Body of pancreas (tissue), 4 donors: Measurements from ENCODE around the gene SORCS2. TPM values are rescaled to one million over a fixed set of nuclear protein-coding genes. Genes with fewer than 3 reads are reported as not detected.

Experiments used
- ATAC-seq: fragments of 150-250 bp; one replicate; pipeline ENCODE4 v1.9.1; 2016
- DNase-seq, 4 donors: peaks; one replicate each; pipeline ENCODE4 v3.0.0-alpha.2; 2019
- H3K27ac ChIP-seq, 4 donors: fragments of 200-600 bp; sonication (generic); 1 replicate in 3 of 4; 2 replicates in 1 of 4; pipeline versions ENCODE4 v1.5.1 to v1.6.1; 2016 to 2019; ENCODE audit warnings: mild to moderate bottlenecking in 1 of 4, mixed read lengths in 1 of 4, moderate library complexity in 1 of 4
- H3K27me3 ChIP-seq, 2 donors: fragments of 200-600 bp; sonication (generic); one replicate each; pipeline ENCODE4 v1.6.0; 2016; ENCODE audit warnings: mild to moderate bottlenecking in 1 of 2
- H3K36me3 ChIP-seq, 2 donors: fragments of 200-600 bp; sonication (generic); replicated peaks in 1 of 2; 2 replicates each; pipeline ENCODE4 v1.5.1; 2016; ENCODE audit warnings: low read depth in 2 of 2; ENCODE audit not compliant: insufficient read depth in 1 of 2
- H3K4me1 ChIP-seq: fragments of 200-600 bp; sonication (generic); one replicate; pipeline ENCODE4 v1.6.0; 2016
- H3K4me3 ChIP-seq, 2 donors: fragments of 200-600 bp; sonication (generic); 1 replicate in 1 of 2; 2 replicates in 1 of 2; pipeline ENCODE4 v1.5.1; 2016 to 2019
- H3K9me3 ChIP-seq, 3 donors: fragments of 200-600 bp; sonication (generic); 1 replicate in 2 of 3; 2 replicates in 1 of 3; pipeline ENCODE4 v1.5.1; 2016
- CTCF ChIP-seq, 7 experiments: fragments of 450-650 bp in 4 of 7; fragments of 200-600 bp in 3 of 7; sonication (generic) in 3 of 7; IDR thresholded peaks; one replicate each; pipeline ENCODE4 v1.5.1; 2016 to 2019; ENCODE audit warnings: antibody characterized with exemption in 7 of 7
- POLR2A ChIP-seq, 3 donors: fragments of 450-650 bp; IDR thresholded peaks; one replicate each; pipeline ENCODE4 v1.6.1; 2016; ENCODE audit warnings: antibody characterized with exemption in 3 of 3, mild to moderate bottlenecking in 2 of 3
- WGBS, 2 donors: methylation state at CpG; one replicate each; pipeline ENCODE4 v1.1.5; 2017; 5-methylcytosine and 5-hydroxymethylcytosine counted together
- intact Hi-C: fragments of 100-400 bp; cut with DNase I; formaldehyde crosslinking; loops from one replicate; pipeline ENCODE4 v1.15.1; 2023
- total RNA-seq, 2 donors: library from RNA; depleted of rRNA; stranded (reverse); fragments of >200 nt; gene quantifications; one replicate each; pipeline ENCODE4 v1.1.0, GENCODE V29; 2016

Gene SORCS2
- total RNA-seq, 2 donors from 2014 or later: 0.26 to 0.33 TPM

- no peaks in the 10 kb centered on the region for H3K9me3 ChIP-seq
- H3K27ac ChIP-seq: no peak overlapping the region
- TF ChIP-seq CTCF (IDR thresholded peaks at IDR 0.05) (no peak), POLR2A (IDR thresholded peaks at IDR 0.05) (no peak)
- no peak for DNase-seq
- WGBS, 2 donors: 74 to 81% methylated on average over 7 to 9 of the region's 9 CpGs
- ATAC-seq: no peak
- no peaks in the 10 kb centered on the region for H3K4me1 ChIP-seq
- no peak overlapping the region for H3K4me3 ChIP-seq
- intact Hi-C loops: no loop called here
- H3K36me3 ChIP-seq: no peaks in the 10 kb centered on the region
- H3K27me3 ChIP-seq: no peaks in the 10 kb centered on the region
Measured at GRCh38 chr4:7760228-7760627, 567.9 kb downstream of the SORCS2 start.

GRCh38 chr4:7760706-7761105, 568.4 kb downstream of the SORCS2 start:
- H3K27me3 ChIP-seq: no peaks in the 10 kb centered on the region
- no peak overlapping the region for H3K27ac ChIP-seq
- DNase-seq (no peak), ATAC-seq (no peak)
- intact Hi-C loops: no loop called here
- TF ChIP-seq POLR2A (IDR thresholded peaks at IDR 0.05) (no peak), CTCF (IDR thresholded peaks at IDR 0.05) (no peak)
- H3K4me3 ChIP-seq: no peak overlapping the region
- H3K4me1 ChIP-seq: no peaks in the 10 kb centered on the region
- no peaks in the 10 kb centered on the region for H3K9me3 ChIP-seq
- WGBS, 2 donors: 76 to 77% methylated on average over 16 of the region's 16 CpGs
- H3K36me3 ChIP-seq: no peaks in the 10 kb centered on the region

GRCh38 chr4:7761312-7761711, 569.0 kb downstream of the SORCS2 start:
- no peaks in the 10 kb centered on the region for H3K27me3 ChIP-seq
- WGBS, 2 donors: 85 to 96% methylated on average over 11 of the region's 11 CpGs
- H3K9me3 ChIP-seq: no peaks in the 10 kb centered on the region
- H3K4me3 ChIP-seq: no peak overlapping the region
- TF ChIP-seq CTCF (IDR thresholded peaks at IDR 0.05) (no peak), POLR2A (IDR thresholded peaks at IDR 0.05) (no peak)
- no peaks in the 10 kb centered on the region for H3K4me1 ChIP-seq
- intact Hi-C loops: no loop called here
- no peak overlapping the region for H3K27ac ChIP-seq
- no peaks in the 10 kb centered on the region for H3K36me3 ChIP-seq
- DNase-seq (no peak), ATAC-seq (no peak)

- Histone ChIP-seq H3K27me3 (no peaks in the 10 kb centered on the region), H3K36me3 (no peaks in the 10 kb centered on the region), H3K9me3 (no peaks in the 10 kb centered on the region), H3K4me3 (no peak overlapping the region), H3K4me1 (no peaks in the 10 kb centered on the region), H3K27ac (no peak overlapping the region)
- WGBS, 2 donors: 36 to 50% methylated on average over 6 to 12 of the region's 12 CpGs
- DNase-seq (peak; percentile 46 to 72 (median 63)), ATAC-seq (peak; percentile 65)
- TF ChIP-seq CTCF (IDR thresholded peaks at IDR 0.05) (peak; percentile 25 to 65 (median 49)), POLR2A (IDR thresholded peaks at IDR 0.05) (no peak)
- intact Hi-C loops: no loop called here
Measured at GRCh38 chr4:7761720-7762119, 569.4 kb downstream of the SORCS2 start.

GRCh38 chr4:7762376-7763030, 570.2 kb downstream of the SORCS2 start:
- no peak overlapping the region for H3K4me3 ChIP-seq
- no peaks in the 10 kb centered on the region for H3K4me1 ChIP-seq
- ATAC-seq (no peak), DNase-seq (no peak)
- 81 to 90% methylated on average over 14 to 15 of the region's 15 CpGs for WGBS, 2 donors
- TF ChIP-seq POLR2A (IDR thresholded peaks at IDR 0.05) (no peak), CTCF (IDR thresholded peaks at IDR 0.05) (no peak)
- no peaks in the 10 kb centered on the region for H3K27me3 ChIP-seq
- H3K9me3 ChIP-seq: no peaks in the 10 kb centered on the region
- H3K36me3 ChIP-seq: no peaks in the 10 kb centered on the region
- intact Hi-C loops: no loop called here
- H3K27ac ChIP-seq: no peak overlapping the region
